NCI-H2196 treated with DMSO at 0.1 percent for 48 hours (cell line): ENCODE results near the gene TCFL5.
A peak's percentile ranks its signal among the peaks of the same experiment; 100 is the strongest.

Experiments used
- DNase-seq: peaks from one replicate; lab custom pipeline; 2025; ENCODE audit not compliant: unreplicated experiment; lab: John Stamatoyannopoulos, UW

Gene TCFL5

DNA sequence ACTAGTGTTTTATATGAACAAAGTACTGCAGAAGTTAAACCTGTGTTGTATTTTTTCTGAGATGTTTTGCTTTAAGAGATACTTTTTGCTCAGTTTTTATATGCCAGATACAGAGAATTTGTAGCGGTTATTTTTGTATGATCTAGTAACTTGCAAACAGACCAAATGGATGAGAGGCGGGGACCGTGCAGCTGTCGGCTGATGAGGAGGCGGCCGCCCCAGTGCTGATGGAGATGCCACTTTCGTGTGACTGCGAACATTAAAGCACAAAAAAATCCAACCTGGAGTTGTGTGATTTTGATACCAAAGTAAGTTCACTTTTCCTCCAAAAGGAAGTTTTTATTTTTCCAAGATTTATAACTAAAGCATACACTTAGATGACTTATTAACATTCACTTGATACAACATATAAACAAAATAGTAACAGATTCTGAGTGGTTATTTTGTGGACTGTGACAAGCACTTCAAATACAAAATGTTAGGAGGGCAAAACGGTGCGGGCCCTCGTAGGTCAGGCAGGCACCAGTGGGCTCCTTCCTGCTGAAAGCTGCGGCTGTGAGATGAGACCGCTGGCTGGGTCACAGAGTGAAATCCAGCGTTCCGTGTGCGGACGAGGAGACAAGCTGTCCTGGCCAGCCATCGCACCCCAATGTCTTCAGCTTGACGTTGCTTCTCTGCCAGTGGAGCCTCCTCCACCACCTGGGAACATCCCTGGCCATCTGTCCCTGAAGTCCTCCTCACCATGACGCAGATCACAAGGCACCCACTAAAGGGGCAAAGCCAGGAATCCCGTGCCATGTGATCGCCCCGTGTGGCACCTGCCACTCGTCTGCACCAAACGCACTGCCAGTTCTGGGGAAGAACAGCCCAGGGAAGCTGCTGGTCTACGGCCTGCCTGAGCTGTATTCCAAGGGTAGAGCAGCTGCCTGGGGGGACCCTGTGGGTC lies 61.0 kb downstream of the TCFL5 start:
- no peak for DNase-seq

DNA sequence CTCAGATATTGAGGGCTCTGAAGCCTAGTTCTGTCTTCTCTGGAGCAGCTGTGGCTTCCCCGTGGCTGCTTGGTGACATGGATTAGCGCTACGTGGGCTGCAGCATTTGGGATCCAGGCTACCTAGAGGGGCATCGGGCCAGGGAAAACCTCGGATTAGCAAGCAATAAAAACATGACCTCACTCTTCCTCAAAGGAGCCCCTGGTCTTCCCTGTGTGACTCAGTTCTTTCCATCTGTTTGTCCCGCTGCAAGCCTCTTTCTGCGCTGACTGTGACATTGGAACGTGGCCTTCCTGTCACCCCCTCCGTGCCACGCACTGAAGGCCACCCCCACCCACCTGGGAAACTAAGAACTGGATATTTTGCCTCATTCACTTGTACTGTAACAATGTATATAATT lies 61.7 kb downstream of the TCFL5 start:
- DNase-seq = no peak

DNA sequence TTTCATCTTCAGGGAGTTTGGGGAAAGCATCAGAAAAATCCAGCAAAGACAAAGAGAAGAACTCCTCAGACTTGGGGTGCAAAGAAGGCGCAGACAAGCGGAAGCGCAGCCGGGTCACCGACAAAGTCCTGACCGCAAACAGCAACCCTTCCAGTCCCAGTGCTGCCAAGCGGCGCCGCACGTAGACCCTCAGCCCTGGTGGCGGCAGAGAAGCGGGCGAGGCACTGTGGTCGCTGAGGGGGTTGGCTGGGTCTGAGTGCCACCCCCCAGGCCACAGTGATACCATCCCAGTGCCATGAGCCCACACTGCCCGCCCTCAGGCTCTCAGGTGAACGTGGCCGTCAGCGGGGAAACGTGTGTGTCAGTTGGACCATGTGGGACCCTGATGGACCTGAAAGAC lies 62.2 kb downstream of the TCFL5 start:
- DNase-seq = no peak

DNA sequence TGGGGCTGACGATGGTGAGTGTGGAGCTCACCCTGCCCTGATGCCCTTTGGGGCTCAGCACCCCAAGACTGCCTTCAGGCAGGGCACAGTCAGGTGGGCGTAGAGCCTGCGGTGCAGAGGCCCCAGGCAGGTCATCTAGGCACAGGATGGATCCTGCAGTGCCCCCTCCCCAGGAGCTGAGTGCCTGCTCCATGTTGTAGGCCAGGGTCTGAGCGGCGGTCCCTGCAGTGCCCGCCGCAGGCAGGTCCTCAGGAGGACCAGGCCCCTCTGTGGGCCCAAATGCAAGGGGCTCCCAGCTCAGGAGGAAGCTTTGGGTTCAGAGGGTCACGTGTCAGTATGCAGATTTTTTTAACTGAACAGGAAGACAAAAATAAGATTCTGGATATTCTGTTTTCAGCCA lies 62.6 kb downstream of the TCFL5 start:
- DNase-seq = no peak

DNA sequence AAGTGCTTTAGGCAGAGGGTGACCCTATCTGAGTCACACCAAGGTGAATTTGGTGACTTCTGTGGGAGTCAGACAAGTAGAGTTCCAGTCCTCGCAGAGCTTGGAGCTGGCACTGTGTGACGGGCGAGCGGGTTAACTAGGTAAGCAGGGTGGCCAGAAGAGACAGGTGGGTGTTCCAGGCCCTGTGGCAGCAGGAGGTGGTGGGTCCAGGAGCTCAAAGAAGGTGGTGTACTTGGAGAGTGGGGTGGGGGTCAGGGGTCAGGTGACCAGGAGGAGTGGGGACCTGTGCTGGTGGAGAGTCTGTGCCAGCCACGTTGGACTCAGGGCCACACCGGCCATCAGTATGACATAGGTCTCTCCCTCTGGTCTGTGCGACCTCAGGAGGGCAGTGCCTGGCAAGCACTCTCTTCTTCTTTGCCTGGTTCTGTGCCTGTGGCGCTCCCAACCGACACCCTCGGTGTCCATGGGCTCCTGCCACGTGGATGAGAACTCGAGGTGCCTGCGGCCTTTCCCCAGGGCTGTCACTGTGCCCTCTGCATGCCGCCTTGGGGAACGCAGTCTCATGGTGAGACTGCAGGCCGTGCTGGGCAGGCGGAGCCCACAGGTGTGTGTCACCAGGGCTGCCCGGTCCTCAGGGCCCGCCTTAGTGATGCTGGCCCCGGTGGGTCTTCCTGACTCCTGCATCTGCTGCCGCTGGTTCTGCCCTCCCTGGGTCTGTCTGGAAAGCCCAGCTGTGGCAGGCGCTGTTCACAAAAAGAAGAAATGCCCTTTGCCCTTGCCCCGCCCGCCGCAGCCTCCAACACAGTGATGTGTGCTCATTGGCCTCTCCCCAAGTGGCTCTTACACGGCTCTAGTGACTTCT lies 63.7 kb downstream of the TCFL5 start:
- DNase-seq = no peak

DNA sequence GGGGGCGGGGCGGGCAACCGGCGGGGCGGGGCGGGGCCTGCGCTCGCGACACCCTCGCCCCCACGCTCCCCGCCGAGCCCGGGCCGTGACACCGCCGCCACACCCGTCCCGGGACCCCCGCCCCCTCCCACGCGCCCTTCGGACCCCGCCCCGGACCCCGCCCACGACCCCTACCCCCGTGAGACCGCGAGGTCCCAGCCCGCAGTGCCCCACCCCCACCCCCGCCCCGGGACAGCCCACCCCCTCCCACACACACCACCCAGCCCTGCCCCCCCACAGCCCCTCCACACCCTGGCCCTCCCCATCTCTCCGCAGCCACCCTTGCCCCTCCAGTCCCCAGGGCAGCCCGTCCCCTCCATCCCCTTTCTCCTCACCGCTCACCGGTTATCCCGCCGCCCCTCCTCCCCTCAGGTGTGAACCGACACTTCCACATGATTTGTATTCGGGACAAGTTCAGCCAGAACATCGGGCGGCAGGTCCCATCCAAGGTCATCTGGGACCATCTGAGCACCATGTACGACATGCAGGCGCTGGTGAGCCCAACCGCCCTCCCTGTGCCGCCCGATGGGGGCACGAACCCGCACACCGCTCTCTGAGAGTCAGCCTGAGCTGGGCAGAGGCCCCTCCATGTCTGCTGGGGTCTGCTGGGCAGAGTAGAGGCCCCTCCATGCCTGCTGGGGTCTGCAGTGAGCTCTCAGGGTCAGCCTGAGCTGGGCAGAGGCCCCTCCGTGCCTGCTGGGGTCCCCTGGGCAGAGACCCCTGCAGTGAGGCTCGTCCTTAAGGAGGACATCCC lies 64.7 kb downstream of the TCFL5 start:
- no peak for DNase-seq

DNA sequence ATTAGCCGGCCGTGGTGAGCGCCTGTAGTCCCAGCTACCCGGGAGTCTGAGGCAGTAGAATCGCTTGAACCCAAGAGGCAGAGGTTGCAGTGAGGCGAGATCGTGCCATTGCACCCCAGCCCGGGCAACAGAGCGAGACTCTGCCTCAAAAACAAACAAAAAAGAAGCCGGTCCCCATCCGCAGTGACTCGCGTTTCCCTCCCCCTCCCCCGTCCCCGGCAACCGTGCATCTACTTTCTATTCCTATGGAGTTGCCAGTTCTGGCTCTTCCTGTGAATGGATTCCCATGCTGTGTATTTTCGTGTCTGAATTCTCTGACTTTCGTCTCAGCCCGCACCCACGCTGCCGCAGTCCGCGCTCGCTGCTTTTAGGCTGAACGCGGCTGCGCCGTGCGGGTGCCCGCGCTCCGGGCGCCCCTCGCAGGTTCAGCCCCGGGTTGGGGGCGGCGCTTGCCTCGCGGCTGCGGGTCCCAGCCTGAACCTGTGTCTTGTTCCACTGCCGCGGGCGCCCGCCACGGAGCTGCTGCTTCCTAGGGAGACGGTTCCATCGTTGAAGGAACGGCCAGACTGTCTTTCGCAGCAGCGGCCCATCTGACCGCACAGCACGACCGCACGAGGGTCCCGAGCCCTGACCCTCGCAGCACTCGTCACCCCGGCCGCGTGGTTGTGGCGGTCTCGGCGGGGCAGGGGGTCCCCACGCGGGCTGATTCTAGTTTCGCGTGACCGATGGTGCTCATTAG lies 66.4 kb downstream of the TCFL5 start:
- peak; percentile 24 for DNase-seq

DNA sequence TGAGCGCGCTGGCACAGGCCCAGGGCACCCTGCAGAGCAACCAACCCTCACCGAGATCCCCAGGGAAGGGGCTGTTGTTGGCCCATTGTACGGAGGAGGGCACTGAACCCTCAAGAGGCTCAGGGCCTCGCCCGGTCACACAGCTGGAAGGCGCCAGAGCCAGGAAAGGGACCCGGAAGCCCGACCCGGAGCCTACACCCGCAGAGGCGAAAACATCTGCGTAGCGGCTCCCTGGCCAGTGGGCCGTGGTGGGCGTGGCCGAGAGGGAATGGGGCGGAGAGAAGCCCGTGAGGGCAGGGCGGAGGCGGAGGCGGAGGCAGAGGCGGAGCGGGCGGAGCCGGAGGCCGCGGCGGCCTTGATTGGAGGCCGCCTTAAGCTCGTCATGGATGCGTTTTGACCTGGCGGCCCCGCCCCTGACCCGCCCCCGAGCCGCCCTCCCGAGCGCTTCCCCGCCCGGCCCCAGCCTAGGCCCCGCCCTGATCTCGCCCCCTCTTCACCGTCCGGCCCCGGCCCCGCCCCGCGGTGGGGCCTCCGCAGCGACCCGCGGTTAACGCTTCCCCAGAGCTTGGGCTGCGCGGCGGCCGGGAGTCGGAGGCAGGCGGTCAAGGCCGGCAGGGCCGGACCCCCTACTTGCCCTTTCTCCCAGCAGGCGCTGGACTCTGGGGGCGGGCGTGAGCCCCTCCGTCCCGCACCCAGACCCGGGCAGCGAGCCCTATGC lies 67.5 kb downstream of the TCFL5 start:
- DNase-seq = peak; percentile 94

DNA sequence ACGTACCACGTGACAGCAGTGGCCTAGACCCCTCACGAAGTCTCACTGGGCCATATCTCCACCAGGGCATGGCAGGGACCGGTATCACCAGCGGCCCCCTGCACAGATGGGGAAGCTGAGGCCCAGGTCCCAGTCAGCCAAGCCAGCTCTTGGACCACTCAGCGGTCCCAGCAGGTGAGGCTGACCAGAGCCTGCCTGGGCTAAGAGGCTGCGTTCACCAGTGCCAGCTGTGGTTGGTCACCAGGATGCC lies 67.9 kb downstream of the TCFL5 start:
- no peak for DNase-seq

DNA sequence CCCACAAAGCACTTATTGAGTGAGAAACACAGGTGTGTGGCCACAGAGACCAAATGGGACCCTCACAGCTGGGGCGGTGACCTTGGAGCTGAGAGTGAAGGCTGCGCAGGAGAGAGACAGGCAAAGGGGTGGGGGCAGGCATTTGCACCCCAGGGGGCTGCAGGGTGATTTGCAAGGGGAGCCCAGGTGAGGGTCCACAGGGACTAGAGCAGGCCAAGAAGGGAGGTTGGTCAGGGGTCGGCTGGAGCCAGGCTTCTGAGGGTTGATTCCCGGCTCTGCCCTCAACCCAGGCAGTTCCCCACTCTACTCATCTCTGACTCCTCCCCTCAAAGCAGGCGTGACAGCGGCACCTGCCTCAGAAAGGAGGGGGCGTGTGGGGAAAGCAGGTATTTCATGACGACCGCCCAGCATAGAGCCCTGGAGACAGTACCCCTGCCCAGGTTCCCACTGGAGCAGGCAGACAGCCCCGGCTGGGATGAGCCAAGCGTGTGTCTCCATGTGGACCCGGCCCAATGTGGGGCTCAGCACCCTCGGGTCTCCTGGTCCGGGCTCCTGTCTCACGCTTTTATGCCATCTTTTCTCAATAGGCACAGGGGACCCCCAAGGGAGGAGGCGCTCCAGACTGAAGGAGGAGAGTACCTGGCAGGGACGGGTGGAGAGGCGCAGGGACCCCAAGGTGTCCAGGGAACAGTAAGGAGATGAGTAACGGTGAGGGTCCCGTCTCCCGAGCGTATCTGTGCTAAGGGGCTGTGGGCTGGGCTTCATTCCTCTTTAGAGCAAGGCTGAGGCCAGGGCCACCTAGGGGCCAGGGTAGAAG lies 68.5 kb downstream of the TCFL5 start:
- DNase-seq = no peak

DNA sequence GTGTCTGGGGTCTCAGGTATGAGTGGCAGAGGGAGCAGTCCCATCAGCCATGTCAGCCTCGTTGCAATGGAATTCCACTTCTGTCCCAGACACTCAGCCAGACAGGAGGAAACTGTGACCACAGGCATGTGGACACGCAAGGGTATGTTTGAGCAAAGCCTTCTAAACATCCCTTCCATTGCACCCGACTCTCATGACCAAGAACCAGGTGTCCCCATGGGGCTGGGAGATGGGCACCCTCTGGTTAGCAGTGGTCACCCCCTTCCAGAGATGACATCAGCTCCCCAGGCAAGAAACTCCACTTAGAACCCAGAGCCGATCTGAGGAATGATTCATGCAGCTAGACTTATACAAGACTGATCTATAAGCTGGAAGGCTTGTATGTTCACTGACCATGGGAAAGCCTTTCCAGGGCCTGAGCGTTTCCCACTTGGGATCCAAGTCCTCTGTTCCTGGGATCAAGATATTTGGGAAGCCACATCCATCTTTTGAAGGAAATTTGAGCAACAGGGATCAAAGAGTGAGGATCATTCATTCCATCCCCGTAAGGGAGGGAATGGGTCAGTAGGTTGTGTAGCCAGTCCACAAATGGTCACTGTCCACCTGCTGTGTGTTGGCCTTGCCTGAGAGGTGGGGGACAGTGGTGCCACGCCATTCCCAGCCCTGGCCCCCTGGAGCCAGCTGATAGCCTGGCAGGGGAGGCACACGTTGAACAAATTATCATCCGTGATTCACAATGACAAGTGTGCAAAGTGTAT lies 69.3 kb downstream of the TCFL5 start:
- no peak for DNase-seq

DNA sequence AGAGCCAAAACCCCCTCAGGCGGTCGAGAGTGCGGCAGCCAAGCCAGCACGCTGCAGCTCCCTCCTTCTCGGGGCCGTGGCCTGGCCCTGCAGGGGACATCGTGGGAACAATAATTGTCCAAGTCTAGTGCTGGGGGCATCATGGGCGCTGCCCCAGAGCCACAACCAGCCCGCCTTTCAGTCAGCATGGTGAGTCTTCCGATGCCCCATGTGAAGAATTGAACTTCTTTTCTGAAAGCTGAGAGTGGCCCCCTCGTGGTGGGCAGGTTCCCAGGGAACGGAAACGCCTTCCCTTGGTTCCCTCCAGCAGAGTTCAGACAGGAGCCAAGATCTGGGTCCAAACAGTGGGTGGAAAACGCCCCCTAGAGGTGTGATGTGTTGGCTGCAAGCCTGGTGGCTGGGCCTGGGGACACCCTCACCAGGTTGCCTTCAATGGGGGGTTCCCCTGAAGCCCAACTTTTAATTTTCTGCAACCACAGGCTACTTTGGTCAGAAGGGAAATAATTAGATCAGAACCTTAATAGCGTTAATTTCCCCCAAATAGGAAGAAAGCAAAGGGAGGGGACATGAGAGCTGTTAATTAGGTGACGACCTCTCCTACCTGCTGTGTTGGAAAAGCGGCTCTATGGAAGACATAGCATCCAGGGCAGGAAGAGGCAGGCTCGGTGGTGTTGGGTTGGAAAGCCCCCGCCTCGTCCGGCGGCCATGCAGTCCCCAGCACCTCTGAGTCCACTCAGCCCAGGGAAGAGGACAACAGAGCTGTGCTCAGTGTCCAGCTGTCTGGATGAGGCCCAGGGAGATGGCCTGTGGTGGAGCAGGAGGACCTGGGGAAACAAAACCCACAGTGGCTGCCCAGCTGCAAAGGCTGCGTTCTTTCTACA lies 70.1 kb downstream of the TCFL5 start:
- peak; percentile 75 for DNase-seq
